HG03039 (cell line): ENCODE results near the gene CUL5.
"Not testable (repeated sequence)": the region's sequence is repeated elsewhere in the genome, so short reads cannot be mapped to it uniquely, and the experiment has no call there.

Experiments used
- ATAC-seq: cut with Tn5 transposase; IDR thresholded peaks from one replicate; pipeline ENCODE4 v1.9.1; 2021; ENCODE audit warnings: mild to moderate bottlenecking, moderate library complexity; ENCODE audit not compliant: unreplicated experiment

The CUL5 gene

DNA sequence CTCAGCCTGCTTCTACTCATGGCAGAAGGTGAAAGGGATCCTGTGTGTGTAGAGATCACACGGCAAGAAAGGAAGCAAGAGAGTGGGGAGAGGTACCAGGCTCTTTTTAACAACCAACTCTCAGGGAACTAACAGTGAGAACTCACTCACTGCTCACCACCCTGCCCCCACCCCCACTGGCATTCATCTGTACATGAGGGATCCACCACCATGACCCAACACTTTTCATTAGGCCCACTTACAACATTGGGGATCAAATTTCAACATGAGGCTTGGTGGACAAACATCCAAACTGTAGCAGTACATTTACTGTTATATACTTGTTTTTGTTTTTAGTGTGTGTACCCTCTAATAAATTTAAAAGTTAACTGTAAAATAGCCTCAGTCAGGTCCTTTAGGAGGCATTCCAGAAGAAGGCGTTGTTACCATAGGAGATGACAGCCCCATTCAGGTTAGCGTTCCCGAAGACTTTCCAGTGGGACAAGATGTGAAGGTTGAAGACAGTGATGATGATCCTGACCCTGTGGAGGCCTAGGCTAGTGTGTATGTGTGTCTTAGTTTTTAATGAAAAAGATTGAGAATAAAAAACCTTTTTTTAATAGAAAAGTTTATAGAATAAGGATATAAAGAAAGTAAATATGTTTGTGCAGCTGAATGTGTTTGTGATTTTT is 11.3 kb downstream of the CUL5 start:
- no peak for ATAC-seq

DNA sequence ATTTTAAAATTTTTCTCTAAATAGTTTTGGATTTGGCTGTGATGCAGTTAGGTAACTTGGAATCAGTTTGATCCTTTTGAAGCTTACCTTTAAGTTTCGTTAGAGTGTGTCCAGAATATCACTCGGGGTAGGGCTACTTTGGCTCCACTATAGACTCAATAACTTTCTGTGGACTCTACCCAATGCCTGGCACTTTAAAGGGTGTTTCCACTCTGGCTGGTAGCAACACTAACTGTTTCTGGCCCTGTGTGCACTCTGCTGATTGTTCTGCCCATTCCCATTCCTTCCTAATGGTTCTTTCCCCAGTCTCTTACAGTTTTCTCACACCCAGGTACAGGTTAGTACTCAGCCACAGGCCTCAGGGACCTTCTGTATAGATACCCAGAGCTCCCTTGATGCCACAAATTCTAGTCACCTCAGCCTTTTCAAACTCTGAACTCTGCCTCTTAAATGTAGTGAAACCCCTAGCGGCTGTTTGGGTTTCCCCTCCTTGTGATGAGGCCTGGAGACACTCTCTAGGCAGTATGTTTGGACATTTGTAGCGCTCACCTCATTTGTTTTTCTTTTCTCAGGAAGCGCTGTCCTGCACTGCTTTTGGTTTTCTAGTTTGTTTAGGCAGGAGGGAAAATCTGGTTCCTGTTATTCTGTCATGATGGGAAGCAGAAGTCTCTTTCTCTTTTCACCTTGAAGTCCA is 16.8 kb downstream of the CUL5 start:
- peak; percentile 95 for ATAC-seq

- no peak for ATAC-seq
Observed at GRCh38 chr11:108027057-108027456, 18.4 kb downstream of the CUL5 start.

- ATAC-seq, result not testable (repeated sequence)
Observed at GRCh38 chr11:108028822-108029441, 20.2 kb downstream of the CUL5 start.

DNA sequence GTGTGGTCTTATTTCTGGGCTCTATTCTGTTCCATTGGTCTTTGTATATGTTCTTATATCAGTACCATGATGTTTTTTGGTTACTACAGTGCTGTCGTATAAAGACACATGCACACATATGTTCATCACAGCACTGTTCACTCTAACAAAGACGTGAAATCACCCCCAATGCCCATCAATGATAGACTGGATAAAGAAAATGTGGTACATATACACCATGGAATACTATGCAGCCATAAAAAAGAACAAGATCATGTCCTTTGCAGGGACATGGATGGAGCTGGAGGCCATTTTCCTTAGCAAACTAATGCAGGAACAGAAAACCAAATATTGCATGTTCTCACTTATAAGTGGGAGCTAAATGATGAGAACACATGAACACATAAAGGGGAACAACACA is 22.9 kb downstream of the CUL5 start:
- not testable (repeated sequence) for ATAC-seq

- no peak for ATAC-seq
Observed at GRCh38 chr11:108032800-108033199, 24.1 kb downstream of the CUL5 start.

DNA sequence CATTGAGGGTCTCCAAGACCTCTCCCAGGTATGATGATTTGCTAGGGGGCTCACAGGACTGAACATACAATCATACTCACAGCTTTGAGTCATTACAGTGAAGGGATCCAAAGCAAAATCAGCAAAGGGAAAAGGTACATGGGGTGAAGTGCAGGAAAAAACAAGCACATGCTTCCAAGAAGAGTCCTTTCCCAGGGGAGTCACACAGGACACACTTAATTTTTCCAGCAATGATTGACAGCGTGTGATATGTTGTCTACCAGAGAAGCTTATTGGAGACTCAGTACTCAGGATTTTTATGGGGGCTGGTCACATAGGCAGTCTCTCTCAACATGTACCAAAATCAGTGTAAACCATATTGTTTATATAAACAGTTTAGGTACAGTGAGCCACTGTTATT is 25.3 kb downstream of the CUL5 start:
- no peak for ATAC-seq

DNA sequence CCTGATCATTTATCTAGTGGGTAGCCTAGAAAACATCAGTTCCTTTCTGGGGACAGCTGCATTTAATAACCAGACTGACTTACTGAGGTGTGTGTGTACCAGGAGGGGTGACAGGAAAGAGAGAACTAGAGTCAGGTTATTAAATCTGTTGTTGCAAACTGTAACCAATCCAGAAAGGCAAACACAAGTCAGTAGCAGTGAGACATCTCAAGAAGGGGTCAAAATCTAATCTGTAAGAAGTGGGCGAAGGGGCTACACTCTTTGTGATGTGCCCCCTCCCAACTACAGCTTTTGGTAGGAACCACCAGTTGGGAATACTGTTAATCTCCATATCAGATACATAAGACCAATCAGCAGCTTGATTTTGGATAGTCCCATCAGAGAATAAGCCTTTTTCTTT is 26.3 kb downstream of the CUL5 start:
- no peak for ATAC-seq

DNA sequence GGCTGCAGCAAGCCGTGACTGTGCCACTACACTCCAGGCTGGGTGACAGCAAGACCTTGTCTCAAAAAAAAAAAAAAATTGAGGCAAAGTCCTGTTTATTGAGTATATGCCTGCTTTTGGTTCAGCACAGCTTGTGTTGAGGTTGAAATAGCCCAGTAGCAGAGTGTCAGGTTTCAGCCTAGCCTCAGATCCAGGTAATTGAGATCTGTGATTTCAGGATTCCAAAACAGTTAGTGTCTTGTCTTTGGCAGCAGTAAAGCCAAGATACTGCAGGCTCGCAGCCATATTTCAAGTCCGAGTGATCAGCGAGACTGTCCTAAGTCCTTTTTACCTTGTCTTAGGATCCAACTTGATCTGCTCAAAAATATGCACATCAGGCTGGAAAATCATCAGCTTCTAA is 27.0 kb downstream of the CUL5 start:
- no peak for ATAC-seq

DNA sequence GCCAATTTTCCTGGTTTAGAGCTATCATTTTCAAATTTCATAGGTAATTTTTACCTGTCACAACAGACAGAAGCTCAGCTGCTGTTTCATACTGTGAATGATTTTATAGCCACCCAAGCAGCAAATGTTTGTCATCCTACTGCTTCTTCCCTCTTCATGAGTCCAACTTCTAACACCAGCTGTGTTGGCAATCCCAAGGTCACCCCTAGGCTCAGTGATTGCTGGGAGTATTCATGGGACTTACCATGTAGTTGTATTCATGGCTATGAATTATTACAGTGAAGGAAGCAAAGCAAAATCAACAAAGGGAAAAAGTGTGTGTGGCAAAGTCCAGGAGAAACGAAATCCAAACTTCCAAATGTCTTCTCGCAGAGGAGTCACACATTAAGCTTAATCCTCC is 28.5 kb downstream of the CUL5 start:
- ATAC-seq, result no peak

DNA sequence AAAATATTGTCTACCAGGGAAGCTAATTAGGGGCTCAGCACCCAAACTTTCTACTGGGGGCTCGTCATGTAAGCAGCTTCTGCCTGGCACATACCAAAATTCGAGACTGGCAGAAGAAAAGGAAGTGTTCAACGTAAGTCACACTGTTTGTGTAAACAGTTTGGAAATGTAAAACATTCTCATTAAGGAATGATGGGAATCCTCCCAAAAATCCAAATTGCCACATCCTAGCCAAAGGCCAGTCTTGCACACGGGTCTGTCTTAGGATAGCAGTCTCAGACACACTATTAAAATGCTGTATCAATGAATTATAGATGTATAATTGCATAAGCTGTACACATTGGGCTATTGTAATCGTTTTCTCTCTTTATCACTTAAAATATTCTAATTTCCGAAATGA is 28.9 kb downstream of the CUL5 start:
- ATAC-seq, result no peak

- ATAC-seq, result no peak
Observed at GRCh38 chr11:108048269-108048668, 39.6 kb downstream of the CUL5 start.

GRCh38 chr11:108062336-108062735 is 53.6 kb downstream of the CUL5 start:
- no peak for ATAC-seq

GRCh38 chr11:108063410-108063809 is 54.7 kb downstream of the CUL5 start:
- no peak for ATAC-seq

- ATAC-seq, result no peak
Observed at GRCh38 chr11:108069947-108070346, 61.2 kb downstream of the CUL5 start.

GRCh38 chr11:108084811-108085210 is 76.1 kb downstream of the CUL5 start:
- no peak for ATAC-seq

DNA sequence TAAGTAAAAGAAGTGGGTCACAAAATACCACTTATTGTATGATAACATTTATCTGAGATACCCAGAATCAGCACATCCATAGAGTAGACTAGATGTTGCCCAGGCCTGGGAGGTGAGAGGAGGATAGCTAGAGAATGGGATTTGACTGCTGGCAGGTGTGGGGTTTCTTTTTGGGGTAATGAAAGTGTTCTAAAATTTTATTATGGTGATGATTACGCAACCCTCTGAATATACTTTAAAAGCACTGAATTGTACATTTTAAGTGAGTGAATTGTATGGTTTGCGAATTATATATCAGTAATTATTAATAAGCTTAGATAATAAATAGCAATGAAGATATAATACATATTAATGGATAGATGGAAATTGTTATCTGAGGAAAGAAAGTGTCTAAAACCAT is 77.0 kb downstream of the CUL5 start:
- no peak for ATAC-seq

- ATAC-seq, result no peak
Observed at GRCh38 chr11:108092134-108092533, 83.4 kb downstream of the CUL5 start.

GRCh38 chr11:108093128-108093904 is 84.6 kb downstream of the CUL5 start:
- no peak for ATAC-seq

DNA sequence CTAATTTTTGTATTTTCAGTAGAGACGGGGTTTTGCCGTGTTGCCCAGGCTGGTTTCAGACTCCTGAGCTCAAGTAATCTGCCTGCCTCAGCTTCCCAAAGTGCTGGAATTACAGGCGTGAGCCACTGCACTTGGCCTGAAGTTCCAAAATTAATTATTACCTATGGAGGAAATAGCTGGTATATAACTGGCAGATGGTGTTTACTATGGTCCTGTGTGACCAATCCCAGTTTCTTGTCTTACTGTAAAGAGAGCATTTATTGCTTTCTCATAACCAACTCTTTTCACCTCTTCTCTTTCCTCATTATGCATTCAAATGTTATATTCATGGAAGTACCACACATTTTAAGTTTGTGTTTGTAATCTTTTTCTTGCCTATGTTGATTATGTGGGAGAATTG is 88.5 kb downstream of the CUL5 start:
- ATAC-seq, result no peak

DNA sequence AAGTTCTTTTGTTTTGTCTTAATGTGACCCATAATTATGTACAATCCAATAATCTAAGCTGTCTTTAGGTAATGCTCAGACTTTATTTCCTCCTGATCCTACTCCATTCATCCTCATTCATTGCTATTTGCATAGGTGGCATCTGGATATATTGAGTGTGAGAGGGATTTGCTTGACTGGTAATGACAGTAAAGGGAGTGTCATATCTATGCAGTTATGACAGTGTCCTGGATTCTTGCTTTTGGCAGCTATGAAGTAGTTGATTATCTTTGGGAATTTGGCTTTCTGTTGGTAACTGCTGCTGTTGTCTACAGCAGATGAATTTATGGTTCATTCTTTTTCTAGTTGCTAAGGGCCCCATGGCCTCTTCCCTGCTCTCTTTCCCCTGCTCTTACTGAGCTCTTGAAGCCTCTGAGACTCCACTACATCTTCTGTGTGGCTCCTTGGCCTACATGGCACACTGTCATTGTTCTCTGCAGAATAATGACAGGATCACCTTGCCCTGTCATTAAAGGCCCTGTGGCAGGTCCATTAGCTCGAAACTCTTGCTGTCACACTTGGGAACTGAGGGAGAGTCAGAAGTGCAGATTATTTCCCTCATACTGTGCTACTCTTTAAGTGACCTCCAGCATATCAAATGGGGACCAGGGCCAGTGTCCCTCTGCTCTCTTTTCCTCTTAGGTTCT is 92.5 kb downstream of the CUL5 start:
- no peak for ATAC-seq
